ENCODE measurements around the gene PRKAA2. TPM values are rescaled to one million over a fixed set of nuclear protein-coding genes. Genes with fewer than 3 reads are reported as not detected.

Gene PRKAA2
- total and polyA plus RNA-seq, 9 donors = 0.81 to 5.4 (median 3.5) TPM

DNA sequence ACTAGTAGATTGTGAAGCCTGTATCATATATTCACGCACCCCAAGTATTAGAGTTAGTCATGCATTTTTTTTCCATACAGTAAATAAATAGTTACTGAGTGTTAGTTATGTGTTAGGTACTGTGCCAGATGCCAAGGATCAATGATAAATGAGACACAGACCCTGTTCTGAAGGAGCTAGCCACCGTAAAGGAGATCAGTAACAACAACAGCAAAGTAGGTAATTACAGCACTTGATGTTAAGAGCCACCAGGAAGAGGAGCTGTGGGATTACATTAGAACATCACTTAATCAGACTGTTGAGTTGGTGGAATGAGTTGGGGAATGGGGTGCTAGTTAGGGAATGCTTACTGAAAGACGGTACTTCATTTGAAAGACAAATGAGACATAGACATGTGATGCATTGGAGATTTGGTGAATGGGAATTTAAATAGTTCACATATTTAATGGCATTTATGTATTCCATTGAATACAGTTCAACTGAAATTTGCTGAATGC, 21.0 kb downstream of the PRKAA2 start:
- DNase-seq = no peak
- 80 to 83% (median 82%) methylated on average over 3 of the region's 3 CpGs for WGBS, 3 donors
- H3K27ac ChIP-seq = no peak overlapping the region
- H3K9me3 ChIP-seq = no peaks in the 10 kb centered on the region
- no peaks in the 10 kb centered on the region for H3K27me3 ChIP-seq
- TF ChIP-seq CTCF (IDR thresholded peaks at IDR 0.05) (no peak), EP300 (IDR thresholded peaks at IDR 0.05) (no peak), POLR2A (IDR thresholded peaks at IDR 0.05) (no peak)
- intact Hi-C loops (cut with DNase I) = no loop called here
- no peaks in the 10 kb centered on the region for H3K36me3 ChIP-seq
- peaks cover 1% of the 10 kb centered on the region for H3K4me1 ChIP-seq (ENCODE audit: insufficient read depth)
- no peak overlapping the region for H3K4me3 ChIP-seq

DNA sequence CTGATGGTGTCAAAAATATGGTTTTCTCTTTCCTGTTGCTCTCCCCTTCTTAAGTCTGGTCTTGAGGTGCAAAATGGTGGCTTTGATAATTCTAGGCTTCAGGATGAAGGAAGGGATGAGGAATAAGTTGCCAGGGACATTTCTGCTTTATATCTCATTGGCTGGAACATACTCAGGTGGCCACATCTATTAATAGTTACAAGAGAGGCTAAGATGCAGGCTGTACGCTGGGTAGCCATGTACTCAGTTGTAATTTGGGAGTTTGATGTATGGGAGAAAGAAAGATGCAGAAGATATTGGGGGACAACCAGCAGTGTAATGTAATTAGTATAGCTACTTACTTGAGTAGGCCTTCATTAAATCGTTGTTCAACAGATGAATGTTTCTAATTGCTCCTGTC, 25.2 kb downstream of the PRKAA2 start:
- Histone ChIP-seq H3K9me3 (no peaks in the 10 kb centered on the region), H3K27me3 (no peaks in the 10 kb centered on the region), H3K4me1 (ENCODE audit: insufficient read depth) (no peaks in the 10 kb centered on the region), H3K27ac (no peak overlapping the region), H3K4me3 (no peak overlapping the region), H3K36me3 (no peaks in the 10 kb centered on the region)
- no peak for DNase-seq
- WGBS, 3 donors = 50 to 100% (median 97%) methylated on average over 2 of the region's 2 CpGs
- TF ChIP-seq POLR2A (IDR thresholded peaks at IDR 0.05) (no peak), CTCF (IDR thresholded peaks at IDR 0.05) (no peak), EP300 (IDR thresholded peaks at IDR 0.05) (no peak)
- intact Hi-C loops (cut with DNase I) = no loop called here

- Histone ChIP-seq H3K27me3 (no peaks in the 10 kb centered on the region), H3K36me3 (no peaks in the 10 kb centered on the region), H3K4me3 (no peak overlapping the region), H3K9me3 (no peaks in the 10 kb centered on the region), H3K27ac (no peak overlapping the region), H3K4me1 (ENCODE audit: insufficient read depth) (no peaks in the 10 kb centered on the region)
- WGBS, 3 donors = 93 to 95% (median 94%) methylated on average over 4 of the region's 4 CpGs
- no peak for TF ChIP-seq POLR2A (IDR thresholded peaks at IDR 0.05)
- TF ChIP-seq CTCF (IDR thresholded peaks at IDR 0.05) = no peak
- TF ChIP-seq EP300 (IDR thresholded peaks at IDR 0.05) = no peak
- intact Hi-C loops (cut with DNase I) = no loop called here
- no peak for DNase-seq
Measured at GRCh38 chr1:56671085-56671484, 26.0 kb downstream of the PRKAA2 start.

DNA sequence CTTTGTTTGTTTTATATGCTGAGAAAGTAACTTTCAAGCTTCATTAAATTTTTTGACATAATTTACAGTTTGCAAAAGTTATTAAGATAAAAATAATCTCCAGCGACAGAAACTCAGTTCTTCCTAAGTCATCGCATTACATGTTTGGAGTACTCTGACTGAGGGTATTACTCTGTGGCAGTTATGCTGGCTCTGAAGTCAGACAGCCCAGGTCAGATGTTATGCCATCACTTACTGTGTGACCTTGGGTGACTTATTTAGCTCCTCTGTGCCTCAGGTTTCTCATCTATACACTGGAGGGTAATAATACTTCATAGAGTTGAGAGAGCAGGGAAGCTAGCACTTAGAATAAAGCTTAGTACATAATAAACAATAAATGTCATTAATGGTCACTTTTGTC, 26.4 kb downstream of the PRKAA2 start:
- 69 to 76% (median 73%) methylated on average over 2 of the region's 2 CpGs for WGBS, 3 donors
- no peak for DNase-seq
- H3K4me1 ChIP-seq (ENCODE audit: insufficient read depth) = no peaks in the 10 kb centered on the region
- TF ChIP-seq CTCF (IDR thresholded peaks at IDR 0.05) (no peak), POLR2A (IDR thresholded peaks at IDR 0.05) (no peak), EP300 (IDR thresholded peaks at IDR 0.05) (no peak)
- intact Hi-C loops (cut with DNase I) = no loop called here
- no peaks in the 10 kb centered on the region for H3K36me3 ChIP-seq
- H3K9me3 ChIP-seq = no peaks in the 10 kb centered on the region
- H3K27me3 ChIP-seq = no peaks in the 10 kb centered on the region
- no peak overlapping the region for H3K4me3 ChIP-seq
- no peak overlapping the region for H3K27ac ChIP-seq

All from ovary (tissue), 9 donors.